ENCODE measurements around the gene KIRREL3.
"Not testable (repeated sequence)": the region's sequence is repeated elsewhere in the genome, so short reads cannot be mapped to it uniquely, and the experiment has no call there.

The KIRREL3 gene

GRCh38 chr11:126963603-126964363 is 36.8 kb downstream of the KIRREL3 start:
- TF ChIP-seq, protein P1, sequence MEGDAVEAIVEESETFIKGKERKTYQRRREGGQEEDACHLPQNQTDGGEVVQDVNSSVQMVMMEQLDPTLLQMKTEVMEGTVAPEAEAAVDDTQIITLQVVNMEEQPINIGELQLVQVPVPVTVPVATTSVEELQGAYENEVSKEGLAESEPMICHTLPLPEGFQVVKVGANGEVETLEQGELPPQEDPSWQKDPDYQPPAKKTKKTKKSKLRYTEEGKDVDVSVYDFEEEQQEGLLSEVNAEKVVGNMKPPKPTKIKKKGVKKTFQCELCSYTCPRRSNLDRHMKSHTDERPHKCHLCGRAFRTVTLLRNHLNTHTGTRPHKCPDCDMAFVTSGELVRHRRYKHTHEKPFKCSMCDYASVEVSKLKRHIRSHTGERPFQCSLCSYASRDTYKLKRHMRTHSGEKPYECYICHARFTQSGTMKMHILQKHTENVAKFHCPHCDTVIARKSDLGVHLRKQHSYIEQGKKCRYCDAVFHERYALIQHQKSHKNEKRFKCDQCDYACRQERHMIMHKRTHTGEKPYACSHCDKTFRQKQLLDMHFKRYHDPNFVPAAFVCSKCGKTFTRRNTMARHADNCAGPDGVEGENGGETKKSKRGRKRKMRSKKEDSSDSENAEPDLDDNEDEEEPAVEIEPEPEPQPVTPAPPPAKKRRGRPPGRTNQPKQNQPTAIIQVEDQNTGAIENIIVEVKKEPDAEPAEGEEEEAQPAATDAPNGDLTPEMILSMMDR (IDR thresholded peaks at IDR 0.05; ENCODE audit: insufficient read depth, low read depth, low read length, missing control alignments) = no peak
- no peak overlapping the region for H3K4me3 ChIP-seq (ENCODE audit: low read length)
- DNase-seq (ENCODE audit: low read depth) = peak; percentile 25

- no peak for DNase-seq (ENCODE audit: low read depth)
- no peak overlapping the region for H3K4me3 ChIP-seq (ENCODE audit: low read length)
- TF ChIP-seq, protein P1 (IDR thresholded peaks at IDR 0.05; ENCODE audit: insufficient read depth, low read depth, low read length, missing control alignments) = no peak
Observed at GRCh38 chr11:126963115-126963514, 37.5 kb downstream of the KIRREL3 start.

DNA sequence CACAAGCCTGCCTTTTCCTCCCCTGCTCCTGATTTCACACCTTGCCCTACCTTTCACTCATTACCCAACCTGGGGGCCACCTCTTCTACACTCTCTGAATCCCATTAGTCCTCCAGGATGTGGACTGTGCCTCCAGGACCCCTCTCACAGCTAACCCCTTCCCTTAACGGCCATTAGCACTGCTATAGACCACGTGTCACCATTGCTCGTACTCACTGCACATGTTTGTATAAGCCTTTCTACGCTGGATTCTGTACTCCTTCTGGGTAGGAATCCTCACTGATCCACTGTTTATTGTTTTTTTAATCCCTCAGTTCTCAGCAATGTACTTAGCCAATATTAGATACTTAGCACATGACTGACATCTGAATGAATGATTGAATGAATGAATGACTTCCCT is 40.9 kb downstream of the KIRREL3 start:
- TF ChIP-seq, protein P1 (IDR thresholded peaks at IDR 0.05; ENCODE audit: insufficient read depth, low read depth, low read length, missing control alignments) = no peak
- no peak for DNase-seq (ENCODE audit: low read depth)

GRCh38 chr11:126956635-126957034 is 43.9 kb downstream of the KIRREL3 start:
- DNase-seq (ENCODE audit: low read depth) = no peak
- TF ChIP-seq, protein P1 (IDR thresholded peaks at IDR 0.05; ENCODE audit: insufficient read depth, low read depth, low read length, missing control alignments) = no peak
- no peak overlapping the region for H3K4me3 ChIP-seq (ENCODE audit: low read length)

More for the DNA sequence above, 40.9 kb downstream of the KIRREL3 start:
- H3K4me3 ChIP-seq (ENCODE audit: low read length) = no peak overlapping the region

DNA sequence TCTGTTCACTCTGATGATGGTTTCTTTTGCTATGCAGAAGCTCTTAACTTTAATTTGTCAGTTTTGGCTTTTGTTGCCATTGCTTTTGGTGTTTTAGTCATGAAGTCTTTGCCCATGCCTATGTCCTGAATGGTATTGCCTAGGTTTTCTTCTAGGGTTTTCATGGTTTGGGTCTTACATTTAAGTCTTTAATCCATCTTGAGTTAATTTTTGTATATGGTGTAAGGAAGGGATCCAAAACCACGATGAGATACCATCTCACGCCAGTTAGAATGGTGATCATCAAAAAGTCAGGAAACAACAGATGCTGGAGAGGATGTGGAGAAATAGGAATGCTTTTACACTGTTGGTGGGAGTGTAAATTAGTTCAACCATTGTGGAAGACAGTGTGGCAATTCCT is 48.0 kb downstream of the KIRREL3 start:
- not testable (repeated sequence) for H3K4me3 ChIP-seq (ENCODE audit: low read length); DNase-seq (ENCODE audit: low read depth)

DNA sequence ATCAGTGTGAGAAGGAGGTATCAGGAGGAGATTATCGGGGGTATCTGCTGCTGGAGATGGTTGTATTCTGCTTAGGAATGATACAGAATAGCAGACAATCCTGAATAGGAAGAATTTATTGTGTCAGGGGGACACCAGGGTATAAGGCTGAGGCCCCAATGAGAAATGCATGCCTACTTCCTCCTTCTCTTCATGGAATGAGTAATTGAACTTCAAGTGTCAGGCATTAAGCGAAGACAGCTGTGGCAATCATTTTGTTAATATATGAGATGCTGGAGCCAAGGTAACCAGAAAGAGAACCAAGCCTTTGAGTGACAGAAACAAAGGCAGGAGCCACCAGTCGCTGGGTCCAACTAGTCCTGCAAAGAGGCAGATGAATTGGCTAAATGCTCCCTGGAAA is 49.1 kb downstream of the KIRREL3 start:
- no peak overlapping the region for H3K4me3 ChIP-seq (ENCODE audit: low read length)
- DNase-seq (ENCODE audit: low read depth) = no peak
- TF ChIP-seq, protein P1 (IDR thresholded peaks at IDR 0.05; ENCODE audit: insufficient read depth, low read depth, low read length, missing control alignments) = no peak

- DNase-seq (ENCODE audit: low read depth) = no peak
- TF ChIP-seq, protein P1 (IDR thresholded peaks at IDR 0.05; ENCODE audit: insufficient read depth, low read depth, low read length, missing control alignments) = no peak
- no peak overlapping the region for H3K4me3 ChIP-seq (ENCODE audit: low read length)
Observed at GRCh38 chr11:126949066-126949891, 51.3 kb downstream of the KIRREL3 start.

Measured in epithelial cell of esophagus (primary cell).